Activated naive CD8-positive, alpha-beta T cell (primary cell): Measurements from ENCODE around the gene EFCAB9.

Experiments
- H3K27ac Mint-ChIP-seq: one replicate; pipeline ENCODE4 v1.8.0; 2021; ENCODE audit warnings: mixed read lengths
- H3K27me3 Mint-ChIP-seq: one replicate; pipeline ENCODE4 v1.8.0; 2021; ENCODE audit warnings: mixed read lengths
- H3K36me3 Mint-ChIP-seq: one replicate; pipeline ENCODE4 v1.8.0; 2021; ENCODE audit warnings: mixed read lengths
- H3K4me1 Mint-ChIP-seq: one replicate; pipeline ENCODE4 v1.8.0; 2021; ENCODE audit warnings: low read depth, mixed read lengths
- H3K4me3 Mint-ChIP-seq: one replicate; pipeline ENCODE4 v1.8.0; 2021; ENCODE audit warnings: mild to moderate bottlenecking, mixed read lengths
- H3K9me3 Mint-ChIP-seq: one replicate; pipeline ENCODE4 v1.8.0; 2021; ENCODE audit warnings: low read depth, mixed read lengths

Gene EFCAB9

DNA sequence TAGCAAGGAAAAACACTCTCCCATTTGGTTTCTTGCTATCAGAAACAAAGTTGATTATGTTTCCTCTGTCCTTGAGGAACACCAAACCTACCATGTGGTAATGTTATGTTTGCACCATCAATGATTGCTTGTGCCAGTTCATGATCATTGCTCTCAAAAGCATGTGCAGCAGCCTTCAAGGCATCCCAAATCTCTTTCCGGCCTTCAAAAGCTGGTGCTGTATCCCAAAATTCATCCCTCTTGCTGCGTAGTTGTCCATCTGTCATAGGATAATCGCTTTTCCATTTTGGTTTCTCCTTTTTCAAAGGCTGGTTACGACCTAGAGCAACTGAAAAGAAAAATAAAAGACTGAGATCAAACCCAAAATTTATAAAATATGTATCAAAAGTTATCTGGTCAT is 40.1 kb downstream of the EFCAB9 start:
- H3K36me3 Mint-ChIP-seq, result peaks cover 18% of the 10 kb centered on the region
- no peaks in the 10 kb centered on the region for H3K9me3 Mint-ChIP-seq
- H3K4me1 Mint-ChIP-seq, result peaks cover 43% of the 10 kb centered on the region
- no peaks in the 10 kb centered on the region for H3K27me3 Mint-ChIP-seq
- H3K27ac Mint-ChIP-seq, result no peak overlapping the region
- H3K4me3 Mint-ChIP-seq, result no peak overlapping the region

DNA sequence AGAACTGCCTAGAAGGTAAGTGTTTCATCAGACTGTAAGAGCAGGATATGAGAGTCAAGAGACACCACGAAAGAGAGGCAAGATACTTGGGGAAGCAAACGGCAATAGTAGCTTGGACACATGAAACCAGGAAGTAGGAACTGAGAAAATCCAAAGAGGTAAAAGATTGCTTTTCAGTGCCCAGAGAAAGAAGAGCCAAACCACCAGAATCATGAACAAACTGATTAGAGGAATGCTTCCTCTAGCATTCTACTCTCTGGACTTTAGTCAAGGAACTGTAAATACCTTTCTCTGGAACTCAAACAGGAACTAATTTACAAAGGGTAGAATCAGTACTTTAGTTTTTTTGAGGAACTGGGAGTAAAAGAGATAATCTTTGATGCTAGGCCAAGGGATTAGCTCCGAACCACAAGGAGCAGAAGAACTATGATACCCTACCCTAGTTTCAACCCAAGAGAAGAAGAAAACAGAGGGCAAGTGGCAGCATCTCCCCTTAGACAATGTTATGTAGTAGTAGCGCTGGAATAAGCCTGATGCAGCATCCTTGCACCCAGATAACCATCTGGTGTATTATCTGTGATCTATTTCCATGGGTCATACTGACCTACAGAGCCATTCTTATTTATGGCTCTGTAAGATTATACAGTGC is 41.3 kb downstream of the EFCAB9 start:
- H3K27ac Mint-ChIP-seq, result no peak overlapping the region
- peaks cover 43% of the 10 kb centered on the region for H3K4me1 Mint-ChIP-seq
- H3K9me3 Mint-ChIP-seq, result no peaks in the 10 kb centered on the region
- no peaks in the 10 kb centered on the region for H3K27me3 Mint-ChIP-seq
- H3K36me3 Mint-ChIP-seq, result peaks cover 16% of the 10 kb centered on the region
- no peak overlapping the region for H3K4me3 Mint-ChIP-seq

DNA sequence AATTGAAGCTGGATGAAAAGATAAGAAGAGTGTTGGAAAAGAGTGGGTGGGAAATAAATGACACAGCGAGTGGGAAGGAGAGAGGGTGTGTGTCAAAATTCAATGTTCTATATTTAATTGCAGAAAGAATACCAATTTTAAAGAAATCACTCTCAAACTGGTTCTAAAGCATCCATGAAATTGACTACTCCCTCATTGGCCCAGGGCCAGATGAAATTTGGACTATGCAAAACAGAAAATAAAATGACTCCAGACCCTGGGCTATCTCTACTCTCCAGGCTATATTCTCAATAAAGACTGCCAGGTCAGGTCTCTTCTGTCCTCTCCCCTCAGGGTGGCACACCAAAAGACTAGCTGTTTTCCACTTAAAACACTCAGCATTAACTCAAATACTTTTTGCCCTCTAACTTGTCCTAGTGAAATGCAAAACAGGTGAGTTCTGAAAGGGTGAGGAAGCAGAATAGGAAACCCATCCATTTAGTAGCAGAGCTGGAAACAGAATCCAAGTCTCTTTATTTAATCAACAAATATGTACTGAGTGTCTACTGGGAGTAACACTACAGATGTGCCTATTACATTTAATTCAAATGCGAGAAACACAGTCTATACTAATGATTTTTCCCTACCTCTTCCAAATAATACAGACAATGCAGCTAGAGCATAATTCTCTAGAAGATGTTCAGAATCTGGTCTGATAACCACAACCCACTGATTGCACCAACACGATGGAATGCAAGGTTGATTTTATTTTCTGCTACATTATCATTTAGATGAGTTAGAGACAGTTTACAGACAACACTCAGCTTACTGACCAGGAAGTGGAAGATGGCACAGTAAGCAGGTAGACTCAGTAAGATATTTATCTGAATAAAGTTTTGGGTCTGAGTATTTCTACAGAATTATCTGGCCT is 42.1 kb downstream of the EFCAB9 start:
- Mint-ChIP-seq H3K4me1 (peaks cover 41% of the 10 kb centered on the region), H3K9me3 (no peaks in the 10 kb centered on the region), H3K27ac (no peak overlapping the region), H3K4me3 (no peak overlapping the region), H3K36me3 (peaks cover 14% of the 10 kb centered on the region), H3K27me3 (no peaks in the 10 kb centered on the region)

DNA sequence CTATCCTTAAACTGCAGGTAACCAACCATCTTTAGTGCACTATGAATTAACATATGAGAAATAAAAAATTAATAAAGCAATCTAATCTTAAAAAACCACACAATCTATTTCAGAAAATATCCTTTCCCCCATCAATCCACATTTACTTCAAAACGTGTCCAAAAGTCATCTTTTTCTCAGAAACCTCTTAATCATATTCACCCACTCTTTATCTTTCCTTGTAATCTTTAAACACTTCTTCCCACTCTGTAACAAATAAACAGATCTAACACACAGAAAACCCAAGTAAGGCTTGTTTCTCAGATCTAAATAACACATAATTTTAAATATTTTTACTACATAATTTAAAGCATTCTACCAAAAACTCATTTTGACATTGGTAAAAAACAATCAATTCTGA is 44.4 kb downstream of the EFCAB9 start:
- Mint-ChIP-seq H3K9me3 (no peaks in the 10 kb centered on the region), H3K27ac (peak overlapping the region; percentile 55), H3K4me1 (peaks cover 43% of the 10 kb centered on the region), H3K36me3 (peaks cover 10% of the 10 kb centered on the region), H3K4me3 (no peak overlapping the region), H3K27me3 (no peaks in the 10 kb centered on the region)

DNA sequence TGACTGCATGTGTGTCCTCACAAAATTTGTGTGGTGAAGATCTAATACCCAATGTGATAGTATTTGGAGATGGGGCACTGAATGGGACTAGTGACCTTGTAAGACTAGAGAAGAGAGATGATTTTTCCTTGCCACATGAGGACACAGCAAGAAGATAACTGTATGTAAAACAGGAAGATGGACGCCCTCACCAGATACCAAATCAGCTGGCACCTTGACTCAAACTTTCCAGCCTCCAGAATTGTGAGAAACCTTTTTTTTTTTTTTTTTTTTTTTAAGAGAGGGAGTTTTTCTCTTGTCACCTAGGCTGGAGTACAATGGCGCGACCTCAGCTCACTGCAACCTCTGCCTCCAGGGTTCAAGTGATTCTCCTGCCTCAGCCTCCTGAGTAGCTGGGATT is 49.3 kb downstream of the EFCAB9 start:
- Mint-ChIP-seq H3K36me3 (peaks cover 7% of the 10 kb centered on the region), H3K4me3 (no peak overlapping the region), H3K9me3 (no peaks in the 10 kb centered on the region), H3K4me1 (peaks cover 16% of the 10 kb centered on the region), H3K27ac (no peak overlapping the region), H3K27me3 (no peaks in the 10 kb centered on the region)

DNA sequence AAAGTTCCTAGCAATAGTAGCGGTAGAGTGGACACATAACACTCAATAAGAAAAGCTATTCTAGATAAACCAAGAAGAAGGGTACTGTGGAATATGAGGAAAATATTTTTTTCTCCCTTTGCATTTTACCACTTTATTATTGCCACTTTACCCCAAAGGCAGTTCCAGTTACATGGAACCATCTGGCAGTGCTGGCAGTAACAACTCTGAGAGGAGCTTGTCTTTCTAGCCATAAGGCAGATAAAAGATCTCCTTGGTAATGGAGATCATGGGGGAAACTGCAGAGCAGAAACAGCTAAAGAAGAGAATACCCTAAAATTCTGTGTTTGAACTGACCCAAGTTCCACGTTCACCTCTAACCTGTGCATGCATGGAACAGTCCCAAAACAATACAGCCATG is 51.1 kb downstream of the EFCAB9 start:
- Mint-ChIP-seq H3K4me1 (peaks cover 3% of the 10 kb centered on the region), H3K9me3 (peaks cover 3% of the 10 kb centered on the region), H3K27ac (no peak overlapping the region), H3K27me3 (no peaks in the 10 kb centered on the region), H3K36me3 (peaks cover 9% of the 10 kb centered on the region), H3K4me3 (no peak overlapping the region)

DNA sequence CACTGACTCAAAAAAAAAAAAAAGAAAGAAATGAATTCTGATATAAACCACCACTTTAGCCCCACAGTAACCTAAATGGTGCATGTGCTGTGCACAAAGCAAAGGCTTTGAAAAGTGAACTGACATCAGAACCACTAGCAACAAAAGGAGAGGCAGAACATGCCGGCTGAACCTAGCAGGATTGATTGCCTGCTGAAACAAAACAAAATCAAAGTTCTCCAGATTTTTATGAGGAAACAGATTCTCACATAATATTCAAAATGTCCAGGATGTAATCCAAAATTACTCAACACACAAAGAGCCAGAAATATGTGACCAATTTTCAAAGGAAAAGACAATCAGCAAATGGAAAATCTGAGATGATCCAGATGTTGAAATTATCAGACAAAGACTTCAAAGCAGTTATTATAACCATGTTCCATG is 51.7 kb downstream of the EFCAB9 start:
- Mint-ChIP-seq H3K27me3 (no peaks in the 10 kb centered on the region), H3K27ac (no peak overlapping the region), H3K9me3 (peaks cover 8% of the 10 kb centered on the region), H3K4me1 (peaks cover 3% of the 10 kb centered on the region), H3K4me3 (no peak overlapping the region), H3K36me3 (peaks cover 13% of the 10 kb centered on the region)

DNA sequence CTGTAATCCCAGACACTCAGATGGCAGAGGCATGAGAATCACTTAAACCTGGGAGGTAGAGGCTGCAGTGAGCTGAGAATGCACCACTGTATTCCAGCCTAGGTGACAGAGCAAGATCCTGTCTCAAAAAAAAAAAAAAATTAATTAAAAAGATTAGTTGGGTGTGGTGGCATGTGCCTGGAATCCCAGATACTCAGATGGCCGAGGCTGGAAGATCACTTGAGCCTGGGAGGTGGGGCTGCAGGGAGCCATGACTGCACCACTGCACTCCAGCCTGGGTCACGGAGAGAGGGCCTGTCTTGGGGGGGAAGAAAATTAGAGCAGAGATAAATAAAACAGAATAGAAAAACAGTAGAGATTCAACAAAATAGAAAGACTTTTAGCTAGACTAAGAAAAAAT is 54.7 kb downstream of the EFCAB9 start:
- Mint-ChIP-seq H3K36me3 (peaks cover 15% of the 10 kb centered on the region), H3K27me3 (no peaks in the 10 kb centered on the region), H3K9me3 (peaks cover 13% of the 10 kb centered on the region), H3K27ac (no peak overlapping the region), H3K4me3 (no peak overlapping the region), H3K4me1 (peaks cover 1% of the 10 kb centered on the region)

DNA sequence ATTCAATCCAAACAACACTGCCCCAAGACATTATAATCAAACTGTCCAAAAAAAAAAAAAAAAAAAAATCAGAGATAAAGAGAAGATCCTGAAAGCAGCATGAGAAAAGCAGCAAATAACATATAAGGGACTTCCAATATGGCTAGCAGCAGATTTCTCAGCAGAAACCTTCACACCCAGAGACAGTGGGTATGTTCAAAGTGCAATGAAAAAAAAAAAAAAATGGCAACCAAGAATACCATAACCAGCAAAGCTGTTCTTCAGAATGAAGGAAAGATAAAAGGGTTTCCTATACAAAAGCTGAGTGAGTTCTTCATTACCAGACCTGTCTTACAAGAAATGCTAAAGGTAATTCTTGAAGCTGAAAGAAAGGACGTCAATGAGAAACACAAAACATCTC is 57.4 kb downstream of the EFCAB9 start:
- H3K4me1 Mint-ChIP-seq, result no peaks in the 10 kb centered on the region
- H3K36me3 Mint-ChIP-seq, result peaks cover 21% of the 10 kb centered on the region
- H3K9me3 Mint-ChIP-seq, result peaks cover 13% of the 10 kb centered on the region
- no peak overlapping the region for H3K4me3 Mint-ChIP-seq
- H3K27me3 Mint-ChIP-seq, result no peaks in the 10 kb centered on the region
- H3K27ac Mint-ChIP-seq, result no peak overlapping the region

DNA sequence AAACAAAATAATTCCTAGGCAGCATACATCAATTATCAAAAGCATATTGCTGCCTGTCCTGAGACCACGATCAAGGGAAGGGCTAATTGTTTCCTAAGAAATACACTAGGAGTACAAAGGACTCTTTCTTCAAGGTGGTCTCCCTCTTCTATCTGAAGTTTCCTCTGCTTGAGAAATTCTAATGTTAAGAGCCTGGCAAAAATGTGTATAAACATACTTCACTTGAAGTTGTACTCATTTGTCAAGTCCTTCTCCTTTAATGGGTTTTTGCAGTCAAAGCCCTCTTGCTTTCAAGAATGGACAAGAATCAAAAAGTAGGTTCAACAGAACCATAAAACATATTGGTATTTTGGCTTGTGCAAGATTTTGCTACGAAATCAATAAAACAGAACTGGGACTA is 58.5 kb downstream of the EFCAB9 start:
- H3K4me1 Mint-ChIP-seq, result no peaks in the 10 kb centered on the region
- peaks cover 23% of the 10 kb centered on the region for H3K36me3 Mint-ChIP-seq
- H3K9me3 Mint-ChIP-seq, result peaks cover 13% of the 10 kb centered on the region
- H3K4me3 Mint-ChIP-seq, result no peak overlapping the region
- no peak overlapping the region for H3K27ac Mint-ChIP-seq
- H3K27me3 Mint-ChIP-seq, result no peaks in the 10 kb centered on the region
